ENCODE results near the gene PDGFRA.
"Not testable (repeated sequence)": the region's sequence is repeated elsewhere in the genome, so short reads cannot be mapped to it uniquely, and the experiment has no call there.

PDGFRA gene

DNA sequence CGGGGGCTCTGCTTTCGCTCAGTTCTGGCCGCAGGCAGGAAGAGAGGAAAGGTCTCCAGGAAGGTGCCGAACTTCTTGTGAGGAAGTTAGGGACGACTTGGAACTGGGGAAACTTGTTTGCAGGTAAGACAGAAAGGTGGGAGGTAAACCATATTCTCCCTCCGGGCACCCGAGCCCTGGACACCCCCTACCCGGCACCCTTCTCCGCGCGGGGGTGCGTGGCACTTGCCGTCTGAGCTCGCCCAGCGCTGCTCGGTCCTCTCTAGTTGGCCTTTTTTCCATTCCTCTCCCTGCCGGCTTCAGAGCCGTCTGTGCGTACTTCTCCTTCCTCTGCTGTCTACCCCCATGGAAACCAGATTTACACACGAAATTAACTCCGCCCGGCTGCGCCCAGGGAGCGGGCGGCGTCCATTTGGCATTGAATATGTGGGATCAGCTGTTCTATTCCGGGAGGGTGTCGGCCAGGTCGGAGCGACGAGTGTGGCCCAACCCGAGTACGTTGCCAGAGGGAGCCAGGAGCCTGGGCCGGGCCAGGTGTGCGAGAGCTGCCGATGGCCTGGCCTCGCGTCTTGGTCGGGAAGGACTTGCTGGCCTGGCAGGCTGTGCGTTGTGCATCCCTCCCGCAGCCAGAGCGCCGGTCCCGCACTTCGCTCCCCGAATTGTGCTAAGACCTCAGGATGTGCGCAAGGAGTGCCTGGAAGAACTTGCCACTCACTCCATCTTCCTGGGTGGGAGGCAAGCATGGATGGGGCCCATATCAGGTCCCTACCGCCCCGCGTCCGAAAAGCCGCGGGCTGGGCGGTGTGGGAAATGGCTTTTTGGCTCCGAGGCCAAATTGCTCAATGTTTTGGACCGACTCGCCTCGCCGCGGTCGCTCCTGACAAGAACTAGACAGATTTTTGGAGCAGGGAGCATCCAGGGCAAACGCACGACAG is 1.7 kb downstream of the PDGFRA start:
- Histone ChIP-seq H3K4me3 (ENCODE audit: low read length) (no peak overlapping the region), H3K27me3 (ENCODE audit: insufficient read depth, low read length) (peaks cover 72% of the 10 kb centered on the region), H3K36me3 (ENCODE audit: insufficient read depth, low read length) (no peaks in the 10 kb centered on the region), H3K4me1 (ENCODE audit: insufficient read depth, low read length) (peaks cover 21% of the 10 kb centered on the region), H2AFZ (ENCODE audit: low read depth, low read length) (no peak overlapping the region), H3K9me3 (ENCODE audit: low read length) (peaks cover 2% of the 10 kb centered on the region)

- Histone ChIP-seq H3K36me3 (ENCODE audit: insufficient read depth, low read length) (no peaks in the 10 kb centered on the region), H2AFZ (ENCODE audit: low read depth, low read length) (no peak overlapping the region), H3K27me3 (ENCODE audit: insufficient read depth, low read length) (peaks cover 71% of the 10 kb centered on the region), H3K9me3 (ENCODE audit: low read length) (peaks cover 2% of the 10 kb centered on the region), H3K4me1 (ENCODE audit: insufficient read depth, low read length) (peaks cover 21% of the 10 kb centered on the region), H3K4me3 (ENCODE audit: low read length) (no peak overlapping the region)
These were observed 2.3 kb downstream of the PDGFRA start for GRCh38 chr4:54231419-54231767.

DNA sequence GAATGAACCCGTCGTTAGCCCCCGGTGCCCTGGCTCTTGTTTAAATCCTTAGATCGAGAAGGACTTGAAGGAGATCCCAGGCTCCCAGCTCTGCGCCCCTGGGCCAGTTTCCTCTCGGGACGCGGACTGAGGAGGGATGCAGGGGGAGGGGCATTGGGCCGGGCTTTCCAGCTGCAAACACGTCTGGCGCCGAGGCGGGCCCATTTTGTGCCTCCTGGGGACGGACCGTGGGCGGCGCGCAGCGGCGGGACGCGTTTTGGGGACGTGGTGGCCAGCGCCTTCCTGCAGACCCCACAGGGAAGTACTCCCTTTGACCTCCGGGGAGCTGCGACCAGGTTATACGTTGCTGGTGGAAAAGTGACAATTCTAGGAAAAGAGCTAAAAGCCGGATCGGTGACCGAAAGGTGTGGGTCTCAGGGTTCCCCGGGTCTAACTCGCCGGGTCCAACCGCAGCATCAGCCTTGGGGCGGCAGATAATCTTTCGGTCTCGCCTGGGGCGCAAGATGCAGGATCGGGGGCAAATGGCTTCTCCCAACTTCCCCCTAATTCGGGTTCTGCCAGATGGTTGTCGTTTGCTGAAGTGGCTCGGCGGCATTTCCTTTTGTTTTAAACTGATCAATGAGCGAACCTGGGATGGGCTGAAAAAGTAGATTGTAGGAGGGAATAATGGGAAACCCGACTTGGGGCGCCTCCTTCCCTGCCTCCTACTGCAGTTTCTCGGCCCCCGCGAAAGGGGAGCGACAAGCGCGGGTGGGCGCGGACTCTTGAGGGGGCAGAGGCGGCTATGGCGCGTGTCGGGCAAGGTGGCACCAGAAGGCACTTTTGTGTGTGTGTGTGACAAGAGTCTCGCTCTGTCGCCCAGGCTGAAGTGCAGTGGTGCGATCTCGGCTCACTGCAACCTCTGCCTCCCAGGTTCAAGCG is 2.9 kb downstream of the PDGFRA start:
- H3K9me3 ChIP-seq (ENCODE audit: low read length), result peaks cover 2% of the 10 kb centered on the region
- H2AFZ ChIP-seq (ENCODE audit: low read depth, low read length), result no peak overlapping the region
- no peak overlapping the region for H3K4me3 ChIP-seq (ENCODE audit: low read length)
- H3K36me3 ChIP-seq (ENCODE audit: insufficient read depth, low read length), result no peaks in the 10 kb centered on the region
- peaks cover 66% of the 10 kb centered on the region for H3K27me3 ChIP-seq (ENCODE audit: insufficient read depth, low read length)
- peaks cover 17% of the 10 kb centered on the region for H3K4me1 ChIP-seq (ENCODE audit: insufficient read depth, low read length)

DNA sequence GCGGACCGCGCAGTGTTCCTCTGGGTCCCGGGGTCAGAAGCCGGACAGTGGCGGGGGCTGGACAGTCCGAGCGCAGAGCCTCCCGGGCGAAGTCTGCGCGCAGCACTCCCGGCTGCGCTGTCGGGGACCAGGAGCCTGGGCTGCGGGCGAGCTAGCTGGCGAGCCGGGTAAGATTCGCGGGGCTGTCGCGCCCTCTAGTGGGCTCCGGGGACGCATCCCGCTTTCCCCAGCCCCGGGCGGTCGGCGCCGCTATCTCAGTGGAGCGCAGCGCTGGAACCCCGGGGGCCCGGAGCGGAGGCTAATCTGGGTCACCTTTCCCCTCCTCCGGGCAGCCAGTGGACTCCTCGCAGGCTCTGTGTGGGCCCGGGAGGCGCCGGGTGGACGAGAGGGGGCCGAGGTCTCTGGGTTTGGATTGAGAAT is 4.2 kb downstream of the PDGFRA start:
- Histone ChIP-seq H2AFZ (ENCODE audit: low read depth, low read length) (peak overlapping the region; percentile 93), H3K27me3 (ENCODE audit: insufficient read depth, low read length) (peaks cover 55% of the 10 kb centered on the region), H3K4me1 (ENCODE audit: insufficient read depth, low read length) (peaks cover 8% of the 10 kb centered on the region), H3K9me3 (ENCODE audit: low read length) (peaks cover 2% of the 10 kb centered on the region), H3K36me3 (ENCODE audit: insufficient read depth, low read length) (no peaks in the 10 kb centered on the region), H3K4me3 (ENCODE audit: low read length) (peak overlapping the region; percentile 57)

GRCh38 chr4:54233697-54234496 is 4.8 kb downstream of the PDGFRA start:
- peaks cover 49% of the 10 kb centered on the region for H3K27me3 ChIP-seq (ENCODE audit: insufficient read depth, low read length)

GRCh38 chr4:54234497-54235205 is 5.6 kb downstream of the PDGFRA start:
- Histone ChIP-seq H3K4me3 (ENCODE audit: low read length) (no peak overlapping the region), H3K9me3 (ENCODE audit: low read length) (peaks cover 2% of the 10 kb centered on the region), H3K27me3 (ENCODE audit: insufficient read depth, low read length) (peaks cover 41% of the 10 kb centered on the region), H3K4me1 (ENCODE audit: insufficient read depth, low read length) (peaks cover 8% of the 10 kb centered on the region), H2AFZ (ENCODE audit: low read depth, low read length) (no peak overlapping the region), H3K36me3 (ENCODE audit: insufficient read depth, low read length) (no peaks in the 10 kb centered on the region)

More at GRCh38 chr4:54233697-54234496, 4.8 kb downstream of the PDGFRA start:
- Histone ChIP-seq H2AFZ (ENCODE audit: low read depth, low read length) (peak overlapping the region; percentile 93), H3K9me3 (ENCODE audit: low read length) (peaks cover 2% of the 10 kb centered on the region), H3K4me3 (ENCODE audit: low read length) (peak overlapping the region; percentile 57), H3K4me1 (ENCODE audit: insufficient read depth, low read length) (peaks cover 8% of the 10 kb centered on the region), H3K36me3 (ENCODE audit: insufficient read depth, low read length) (no peaks in the 10 kb centered on the region)

GRCh38 chr4:54236316-54236715 is 7.2 kb downstream of the PDGFRA start:
- not testable (repeated sequence) for H3K36me3 ChIP-seq (ENCODE audit: insufficient read depth, low read length); H3K4me3 ChIP-seq (ENCODE audit: low read length)

GRCh38 chr4:54237770-54238169 is 8.7 kb downstream of the PDGFRA start:
- H3K9me3 ChIP-seq (ENCODE audit: low read length), result peaks cover 2% of the 10 kb centered on the region
- H3K4me3 ChIP-seq (ENCODE audit: low read length), result no peak overlapping the region
- no peak overlapping the region for H2AFZ ChIP-seq (ENCODE audit: low read depth, low read length)
- H3K36me3 ChIP-seq (ENCODE audit: insufficient read depth, low read length), result no peaks in the 10 kb centered on the region
- peaks cover 13% of the 10 kb centered on the region for H3K27me3 ChIP-seq (ENCODE audit: insufficient read depth, low read length)
- peaks cover 8% of the 10 kb centered on the region for H3K4me1 ChIP-seq (ENCODE audit: insufficient read depth, low read length)

More at GRCh38 chr4:54236316-54236715, 7.2 kb downstream of the PDGFRA start:
- not testable (repeated sequence) for H3K9me3 ChIP-seq (ENCODE audit: low read length); H2AFZ ChIP-seq (ENCODE audit: low read depth, low read length); H3K4me1 ChIP-seq (ENCODE audit: insufficient read depth, low read length)
- H3K27me3 ChIP-seq (ENCODE audit: insufficient read depth, low read length), result peaks cover 25% of the 10 kb centered on the region

- H3K36me3 ChIP-seq (ENCODE audit: insufficient read depth, low read length), result no peaks in the 10 kb centered on the region
- peaks cover 6% of the 10 kb centered on the region for H3K4me1 ChIP-seq (ENCODE audit: insufficient read depth, low read length)
- no peak overlapping the region for H2AFZ ChIP-seq (ENCODE audit: low read depth, low read length)
- H3K27me3 ChIP-seq (ENCODE audit: insufficient read depth, low read length), result peaks cover 13% of the 10 kb centered on the region
- H3K4me3 ChIP-seq (ENCODE audit: low read length), result no peak overlapping the region
- peaks cover 5% of the 10 kb centered on the region for H3K9me3 ChIP-seq (ENCODE audit: low read length)
These were observed 9.3 kb downstream of the PDGFRA start for GRCh38 chr4:54238389-54238788.

DNA sequence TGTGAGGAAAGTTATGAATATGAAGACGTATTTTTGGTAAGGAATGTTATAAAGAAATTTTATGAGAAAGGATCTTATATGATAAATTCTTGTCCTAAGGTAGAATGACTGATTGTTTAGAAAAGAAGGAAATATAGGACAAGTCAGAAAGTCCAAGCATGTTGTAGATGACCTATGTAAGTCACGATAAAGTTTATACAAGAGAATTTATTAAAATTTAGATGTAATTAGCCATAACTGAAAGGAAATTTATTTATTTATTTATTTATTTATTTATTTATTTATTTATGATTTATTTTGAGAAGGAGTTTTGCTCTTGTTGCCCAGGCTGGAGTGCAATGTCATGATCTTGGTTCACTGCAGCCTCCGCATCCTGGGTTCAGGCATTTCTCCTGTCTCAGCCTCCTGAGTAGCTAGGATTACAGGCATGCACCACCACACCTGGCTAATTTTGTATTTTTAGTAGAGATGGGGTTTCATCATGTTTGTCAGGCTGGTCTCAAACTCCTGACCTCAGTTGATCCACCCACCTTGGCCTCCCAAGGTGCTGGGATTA is 12.3 kb downstream of the PDGFRA start:
- not testable (repeated sequence) for H2AFZ ChIP-seq (ENCODE audit: low read depth, low read length); H3K4me1 ChIP-seq (ENCODE audit: insufficient read depth, low read length); H3K27me3 ChIP-seq (ENCODE audit: insufficient read depth, low read length); H3K36me3 ChIP-seq (ENCODE audit: insufficient read depth, low read length); H3K4me3 ChIP-seq (ENCODE audit: low read length); H3K9me3 ChIP-seq (ENCODE audit: low read length)

DNA sequence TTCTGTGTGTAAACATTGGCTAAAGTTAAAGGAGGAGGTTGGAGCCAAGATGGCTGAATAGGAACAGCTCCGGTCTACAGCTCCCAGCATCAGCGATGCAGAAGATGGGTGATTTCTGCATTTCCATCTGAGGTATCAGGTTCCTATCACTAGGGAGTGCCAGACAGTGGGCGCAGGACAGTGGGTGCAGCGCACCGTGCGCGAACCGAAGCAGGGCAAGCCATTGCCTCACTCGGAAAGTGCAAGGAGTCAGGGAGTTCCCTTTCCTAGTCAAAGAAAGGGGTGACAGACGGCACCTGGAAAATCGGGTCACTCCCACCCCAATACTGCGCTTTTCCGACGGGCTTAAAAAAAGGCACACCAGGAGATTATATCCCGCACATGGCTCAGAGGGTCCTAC is 14.4 kb downstream of the PDGFRA start:
- not testable (repeated sequence) for H3K27me3 ChIP-seq (ENCODE audit: insufficient read depth, low read length); H3K9me3 ChIP-seq (ENCODE audit: low read length); H3K4me1 ChIP-seq (ENCODE audit: insufficient read depth, low read length); H2AFZ ChIP-seq (ENCODE audit: low read depth, low read length); H3K4me3 ChIP-seq (ENCODE audit: low read length); H3K36me3 ChIP-seq (ENCODE audit: insufficient read depth, low read length)

DNA sequence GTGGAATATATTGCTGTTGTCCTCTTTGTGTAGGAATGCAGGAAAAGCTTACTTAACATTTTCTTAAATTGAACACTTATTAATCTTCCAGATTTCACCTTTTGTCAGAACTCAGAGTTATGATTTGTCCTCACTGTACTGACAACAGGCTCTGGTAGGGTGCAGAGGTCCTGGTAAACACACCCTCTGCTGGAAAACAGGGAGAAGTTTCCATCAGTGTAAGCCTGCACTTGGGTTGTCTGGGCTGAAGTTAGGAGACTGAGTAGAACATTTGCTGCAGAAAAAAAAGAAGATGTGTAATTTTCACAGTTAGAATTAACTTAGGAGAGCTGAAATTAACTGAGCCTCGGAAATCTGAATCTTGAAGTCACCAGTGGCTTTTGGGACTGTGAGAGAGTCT is 23.2 kb downstream of the PDGFRA start:
- H3K27me3 ChIP-seq (ENCODE audit: insufficient read depth, low read length); H3K36me3 ChIP-seq (ENCODE audit: insufficient read depth, low read length); H3K4me3 ChIP-seq (ENCODE audit: low read length); H3K4me1 ChIP-seq (ENCODE audit: insufficient read depth, low read length); H2AFZ ChIP-seq (ENCODE audit: low read depth, low read length); H3K9me3 ChIP-seq (ENCODE audit: low read length): not testable (repeated sequence)
